ENCODE measurements around the gene FNTB.
"Not testable (repeated sequence)": the region's sequence is repeated elsewhere in the genome, so short reads cannot be mapped to it uniquely, and the experiment has no call there.

FNTB gene

GRCh38 chr14:65019944-65020566, 33.4 kb downstream of the FNTB start:
- no peak for DNase-seq (ENCODE audit: low read depth)

- DNase-seq (ENCODE audit: low read depth) = no peak
Measured at GRCh38 chr14:65024957-65025356, 38.3 kb downstream of the FNTB start.

DNA sequence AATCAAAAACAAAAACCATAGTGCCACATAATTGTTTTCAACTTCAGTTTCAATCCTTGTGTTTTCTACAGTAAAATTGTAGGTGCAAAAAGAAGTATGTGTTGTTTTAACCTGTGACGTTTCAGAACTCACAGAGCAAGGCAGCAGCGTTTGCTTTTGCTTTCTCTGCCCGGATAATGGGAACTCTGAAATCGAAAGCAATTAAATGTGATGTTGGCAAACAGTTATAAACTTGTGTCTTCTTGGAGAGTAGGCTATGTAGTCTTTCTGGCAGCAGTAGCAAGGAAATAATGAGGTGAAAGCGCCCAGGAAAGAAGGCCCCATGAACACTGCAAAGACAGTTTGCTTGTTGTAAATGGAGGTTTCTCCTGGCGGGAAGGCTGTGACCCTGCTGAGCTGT, 39.1 kb downstream of the FNTB start:
- no peak for DNase-seq (ENCODE audit: low read depth)

DNA sequence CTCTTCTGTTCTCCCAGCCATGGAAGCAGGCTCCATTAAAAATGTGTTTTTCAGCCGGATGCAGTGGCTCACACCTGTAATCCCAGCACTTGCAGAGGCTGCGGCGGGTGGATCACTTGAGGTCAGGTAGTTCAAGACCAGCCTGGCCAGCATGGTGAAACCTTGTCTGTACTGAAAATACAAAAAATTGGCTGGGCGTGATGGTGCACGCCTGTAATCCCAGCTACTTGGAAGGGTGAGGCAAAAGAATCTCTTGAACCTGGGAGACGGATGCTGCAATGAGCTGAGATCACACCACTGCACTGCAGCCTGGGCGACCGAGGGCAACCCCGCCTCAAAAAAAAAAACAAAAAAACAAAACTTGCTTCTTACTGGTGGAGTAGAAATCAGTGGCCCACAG, 39.8 kb downstream of the FNTB start:
- DNase-seq (ENCODE audit: low read depth) = no peak

DNA sequence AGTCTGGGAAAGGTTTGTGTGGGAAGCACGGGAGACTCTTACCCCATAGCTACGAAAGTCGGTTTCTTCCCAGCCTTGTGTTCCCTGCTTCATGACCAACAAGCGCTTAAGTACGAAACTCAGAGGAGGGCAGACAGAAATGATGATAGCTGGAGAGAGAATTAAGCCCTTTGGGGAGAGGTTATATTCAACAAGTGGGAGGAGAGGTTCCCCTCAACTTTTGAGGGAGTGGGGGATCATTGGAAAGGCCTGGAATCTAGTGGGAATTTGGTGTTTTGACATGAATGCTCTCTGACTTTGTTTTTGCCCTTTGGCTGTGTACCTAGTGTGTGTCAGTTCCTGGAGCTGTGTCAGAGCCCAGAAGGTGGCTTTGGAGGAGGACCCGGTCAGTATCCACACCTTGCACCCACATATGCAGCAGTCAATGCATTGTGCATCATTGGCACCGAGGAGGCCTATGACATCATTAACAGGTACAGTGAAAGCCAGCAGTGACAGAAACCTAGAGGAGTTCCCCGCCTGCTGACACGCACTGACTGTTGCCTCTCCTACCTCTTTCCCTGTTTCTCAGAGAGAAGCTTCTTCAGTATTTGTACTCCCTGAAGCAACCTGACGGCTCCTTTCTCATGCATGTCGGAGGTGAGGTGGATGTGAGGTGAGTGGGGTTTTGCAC, 40.6 kb downstream of the FNTB start:
- no peak for DNase-seq (ENCODE audit: low read depth)

DNA sequence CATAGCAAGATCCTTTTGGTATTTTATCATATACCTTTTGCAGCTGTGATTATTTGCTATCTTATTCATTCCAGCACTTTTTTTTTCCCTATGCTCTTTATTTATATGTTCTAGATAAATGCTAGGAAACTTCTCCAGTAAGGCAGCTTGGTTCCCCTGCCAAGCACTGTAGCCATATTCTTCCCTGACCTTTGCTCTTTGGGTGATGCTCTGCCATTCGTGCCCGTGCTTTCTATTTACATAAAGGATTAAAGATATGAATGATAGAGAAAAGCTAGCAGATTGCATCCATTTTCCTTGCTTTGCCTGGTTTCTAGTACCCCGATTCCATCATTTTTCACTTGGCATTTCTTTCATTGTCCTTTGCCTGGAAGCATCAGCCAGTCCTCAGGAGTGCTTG, 42.2 kb downstream of the FNTB start:
- no peak for DNase-seq (ENCODE audit: low read depth)

DNA sequence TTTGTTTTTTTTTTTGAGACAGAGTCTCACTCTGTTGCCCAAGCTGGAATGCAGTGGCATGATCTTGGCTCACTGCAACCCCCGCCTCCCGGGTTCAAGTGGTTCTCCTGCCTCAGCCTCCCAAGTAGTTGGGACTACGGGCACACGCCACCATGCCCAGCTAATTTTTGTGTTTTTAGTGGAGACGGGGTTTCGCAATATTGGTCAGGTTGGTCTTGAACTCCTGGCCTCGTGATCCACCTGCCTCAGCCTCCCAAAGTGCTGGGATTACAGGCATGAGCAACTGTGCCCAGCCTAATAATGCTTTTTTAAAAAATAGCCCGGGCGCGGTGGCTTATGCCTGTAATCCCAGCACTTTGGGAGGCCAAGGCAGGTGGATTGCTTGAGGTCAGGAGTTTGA, 44.6 kb downstream of the FNTB start:
- DNase-seq (ENCODE audit: low read depth) = not testable (repeated sequence)

DNA sequence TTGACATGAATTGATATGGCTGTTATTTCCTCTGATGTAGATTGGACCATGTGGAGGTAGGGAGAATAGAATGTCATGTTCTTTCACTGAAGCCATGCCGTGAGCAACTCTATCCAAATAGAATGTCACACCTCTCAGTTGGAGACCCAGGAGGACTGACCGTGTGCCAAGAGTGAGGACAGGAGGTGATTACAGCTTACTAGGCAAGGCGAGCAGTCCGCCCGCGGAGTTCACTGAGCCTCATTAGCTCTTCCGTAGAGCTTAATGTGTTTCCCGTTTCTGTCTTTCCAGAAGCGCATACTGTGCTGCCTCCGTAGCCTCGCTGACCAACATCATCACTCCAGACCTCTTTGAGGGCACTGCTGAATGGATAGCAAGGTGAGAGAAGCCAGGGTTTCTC, 45.6 kb downstream of the FNTB start:
- no peak for DNase-seq (ENCODE audit: low read depth)

- DNase-seq (ENCODE audit: low read depth) = no peak
Measured at GRCh38 chr14:65033181-65033580, 46.5 kb downstream of the FNTB start.

- no peak for DNase-seq (ENCODE audit: low read depth)
Measured at GRCh38 chr14:65034021-65034420, 47.3 kb downstream of the FNTB start.

DNA sequence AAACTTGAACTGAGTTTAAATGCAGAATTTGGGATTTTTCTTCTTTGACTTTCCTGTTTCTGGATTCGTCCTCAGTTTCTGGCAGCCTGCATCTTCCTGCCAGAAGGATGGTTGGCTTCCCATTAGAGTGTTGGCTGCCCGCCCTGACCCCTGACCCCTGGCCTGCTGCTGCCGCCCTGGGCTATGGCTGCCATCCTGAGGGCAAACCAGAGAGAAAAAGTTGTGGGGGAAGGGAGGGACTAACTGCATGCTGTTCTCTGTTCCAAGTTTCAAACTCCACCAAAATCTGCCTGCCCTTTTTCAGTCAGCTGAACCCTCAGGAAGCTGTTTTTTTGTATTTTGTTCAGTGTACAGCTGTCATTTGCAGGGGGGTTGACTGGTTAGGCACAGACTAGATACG, 48.4 kb downstream of the FNTB start:
- no peak for DNase-seq (ENCODE audit: low read depth)

DNA sequence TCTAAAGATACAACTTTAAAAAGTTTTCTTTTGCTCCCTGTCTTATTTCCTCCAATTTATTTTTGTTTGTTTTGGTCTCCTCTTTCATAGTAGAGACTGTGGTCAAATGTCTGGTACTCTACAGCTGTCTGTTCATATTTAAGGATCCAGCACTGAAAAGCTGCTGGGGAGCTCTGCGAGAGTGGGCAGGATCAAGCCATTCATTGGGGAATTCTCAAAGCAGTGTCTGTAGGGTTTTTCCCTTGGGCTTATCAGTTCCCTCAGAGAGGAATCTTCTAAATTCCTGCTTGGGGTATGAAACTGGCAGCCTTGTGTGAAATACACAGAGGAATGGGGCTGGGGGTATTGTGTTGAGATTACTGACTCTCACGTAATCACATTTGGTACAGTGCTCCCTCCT, 52.3 kb downstream of the FNTB start:
- DNase-seq (ENCODE audit: low read depth) = no peak

GRCh38 chr14:65040666-65041433, 54.2 kb downstream of the FNTB start:
- DNase-seq (ENCODE audit: low read depth) = no peak

DNA sequence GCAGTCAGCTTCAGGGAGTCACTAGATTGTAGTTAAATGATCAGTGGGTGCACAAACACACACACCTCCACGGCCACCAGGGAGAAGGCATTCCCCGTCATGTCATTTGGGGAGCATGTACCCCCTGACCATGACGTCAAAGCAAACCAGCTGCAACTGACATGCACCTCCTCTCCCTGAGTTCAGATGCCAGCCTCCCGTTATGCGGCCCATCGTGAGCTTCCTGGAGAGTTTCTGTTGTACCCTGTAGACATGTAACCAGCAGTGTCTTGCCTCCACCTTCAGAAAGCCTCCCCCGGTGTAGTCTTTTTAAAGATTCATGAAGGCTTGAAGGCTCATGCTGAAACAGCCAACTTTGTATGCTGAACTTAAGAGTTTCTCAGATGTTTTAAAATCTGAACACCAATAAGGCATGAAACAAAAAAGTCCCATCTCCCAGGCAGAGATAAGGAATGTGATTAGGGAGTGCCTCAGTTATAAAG, 54.8 kb downstream of the FNTB start:
- DNase-seq (ENCODE audit: low read depth) = no peak

GRCh38 chr14:65042296-65042695, 55.6 kb downstream of the FNTB start:
- DNase-seq (ENCODE audit: low read depth) = no peak

DNA sequence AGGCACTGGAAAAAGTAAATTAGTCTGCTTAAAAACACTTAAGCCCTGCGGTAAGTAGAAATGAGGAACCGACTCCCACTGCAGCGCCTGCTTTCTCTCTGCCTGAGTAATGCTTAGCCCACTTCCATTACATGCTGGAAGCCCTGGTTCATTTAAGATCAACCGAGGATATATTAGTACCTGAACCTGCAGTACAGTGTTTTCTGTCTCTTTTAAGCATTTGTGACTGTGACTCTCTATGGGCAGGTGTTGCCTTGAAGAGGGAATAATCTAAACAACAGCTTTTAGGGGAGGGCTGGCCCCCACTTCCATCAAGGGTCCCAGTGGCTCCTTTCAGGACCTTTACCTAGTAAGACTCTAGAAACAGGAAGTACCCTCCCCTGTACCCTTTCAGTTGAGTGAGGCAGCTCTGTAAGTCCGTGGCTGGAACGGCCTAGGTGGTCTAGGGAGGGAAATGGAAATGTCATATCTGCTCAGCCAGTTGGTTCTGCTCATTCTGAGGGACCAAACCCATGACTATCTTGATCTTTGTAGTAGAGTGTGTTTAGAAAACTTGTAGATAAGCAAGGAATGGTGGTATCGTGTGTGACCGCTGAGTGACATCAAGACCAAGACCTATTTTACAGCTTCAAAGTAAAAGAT, 56.2 kb downstream of the FNTB start:
- no peak for DNase-seq (ENCODE audit: low read depth)

GRCh38 chr14:65043893-65044595, 57.3 kb downstream of the FNTB start:
- no peak for DNase-seq (ENCODE audit: low read depth)

GRCh38 chr14:65044596-65044959, 57.9 kb downstream of the FNTB start:
- no peak for DNase-seq (ENCODE audit: low read depth)

- no peak for DNase-seq (ENCODE audit: low read depth)
Measured at GRCh38 chr14:65045006-65045405, 58.3 kb downstream of the FNTB start.

GRCh38 chr14:65045709-65046108, 59.0 kb downstream of the FNTB start:
- DNase-seq (ENCODE audit: low read depth) = no peak

DNA sequence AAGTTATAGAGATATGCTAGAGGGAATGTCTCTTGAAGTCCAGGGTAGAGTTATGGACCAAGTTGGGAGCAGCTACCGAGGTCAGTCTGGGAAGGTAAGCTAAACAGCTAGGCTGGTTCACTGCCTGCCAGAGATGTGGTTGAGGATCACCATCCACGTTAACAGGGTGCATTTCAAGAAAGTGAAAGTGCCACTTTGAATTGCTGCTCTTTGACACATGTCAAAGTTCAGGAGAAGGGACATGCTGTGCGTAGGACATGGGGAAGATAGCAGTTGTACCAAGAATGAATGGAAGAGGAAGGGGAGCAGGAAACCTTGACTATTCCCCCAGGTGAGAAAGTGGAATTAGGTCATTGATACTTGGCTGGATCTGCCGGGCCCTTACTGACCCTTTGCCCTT, 66.1 kb downstream of the FNTB start:
- DNase-seq (ENCODE audit: low read depth) = no peak

GRCh38 chr14:65053466-65053865, 66.8 kb downstream of the FNTB start:
- DNase-seq (ENCODE audit: low read depth) = no peak

Measured in activated gamma-delta T cell treated with anti-CD3 and anti-CD28 coated beads, Interleukin-2, amount 50 U/mL, for 16 hours (primary cell).